ENCODE measurements around the gene SKI.

SKI gene

DNA sequence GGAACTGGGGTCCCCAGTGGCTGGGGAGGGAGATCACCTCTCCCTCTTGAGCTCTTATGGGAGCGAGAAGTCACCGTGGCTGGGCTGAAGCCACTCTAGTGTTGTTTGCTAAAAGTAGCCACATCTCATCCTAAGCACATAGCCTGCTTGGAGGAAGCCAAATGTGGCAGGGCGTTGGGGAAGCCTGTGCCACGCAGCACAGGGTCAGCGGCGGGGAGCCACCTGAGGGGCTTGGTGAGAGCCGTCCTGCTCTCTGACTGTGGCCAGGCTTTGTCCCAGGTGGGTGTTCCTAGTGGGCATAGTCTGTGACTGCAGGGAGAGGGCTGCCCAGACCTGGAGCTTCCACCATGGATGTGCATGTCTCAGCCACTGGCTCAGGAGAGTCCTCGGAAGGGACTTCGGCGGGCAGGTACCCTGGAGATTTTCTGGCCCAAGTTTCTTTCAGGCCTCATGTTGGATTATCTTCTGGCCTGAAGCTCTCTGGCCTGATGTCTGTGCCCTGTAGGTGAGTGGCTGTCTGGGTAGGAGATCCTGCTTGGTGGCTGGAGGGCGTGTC is 124.3 kb downstream of the SKI start:
- no peak for DNase-seq (ENCODE audit: low read depth in 2 of 2)

- no peak for DNase-seq (ENCODE audit: low read depth in 2 of 2)
These were observed 124.9 kb downstream of the SKI start for GRCh38 chr1:2352897-2353550.

DNA sequence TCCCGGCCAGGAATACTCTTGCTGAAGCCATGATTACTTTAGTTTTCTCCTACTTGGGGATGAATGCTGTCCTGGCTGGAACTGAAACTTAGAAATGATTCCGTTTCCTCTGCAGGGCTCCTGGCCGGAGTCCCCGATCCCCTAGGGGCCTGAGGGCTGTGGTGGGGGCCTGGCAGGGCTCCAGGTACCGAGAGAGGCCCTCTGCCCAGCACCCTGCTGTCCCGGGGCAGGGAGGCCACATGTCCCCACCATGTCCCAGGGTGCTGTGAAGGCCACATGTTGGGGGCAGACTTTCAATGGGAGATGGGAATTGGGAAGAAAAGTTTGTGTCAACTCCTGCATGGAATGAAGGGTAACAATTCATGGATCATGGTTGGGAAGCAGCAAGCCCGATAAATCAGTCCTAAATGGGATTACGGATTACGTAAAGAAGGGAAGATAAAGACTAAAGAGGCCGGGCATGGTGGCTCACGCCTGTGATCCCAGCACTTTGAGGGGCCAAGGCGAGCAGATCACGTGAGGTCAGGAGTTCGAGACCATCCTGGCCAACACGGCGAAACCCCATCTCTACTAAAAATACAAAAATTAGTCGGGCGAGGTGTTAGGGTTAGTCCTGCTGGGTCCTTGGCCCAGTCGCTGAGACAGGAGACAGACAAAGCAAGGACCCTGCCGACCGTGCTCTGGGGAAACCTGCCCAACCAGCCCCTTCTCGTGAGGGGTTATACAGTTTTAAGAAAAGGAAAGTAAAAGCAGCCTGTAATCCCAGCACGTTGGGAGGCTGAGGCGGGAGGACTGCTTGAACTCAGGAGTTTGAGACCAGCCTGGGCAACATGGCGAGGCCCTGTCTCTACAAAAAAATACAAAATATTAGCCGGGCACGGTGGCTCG is 125.7 kb downstream of the SKI start:
- DNase-seq (ENCODE audit: low read depth in 2 of 2): no peak

GRCh38 chr1:2354511-2355372 is 126.6 kb downstream of the SKI start:
- DNase-seq (ENCODE audit: low read depth in 2 of 2): no peak

GRCh38 chr1:2355373-2356261 is 127.5 kb downstream of the SKI start:
- no peak for DNase-seq (ENCODE audit: low read depth in 2 of 2)

- no peak for DNase-seq (ENCODE audit: low read depth in 2 of 2)
These were observed 128.3 kb downstream of the SKI start for GRCh38 chr1:2356401-2356800.

GRCh38 chr1:2356911-2357845 is 129.1 kb downstream of the SKI start:
- DNase-seq (ENCODE audit: low read depth in 2 of 2): no peak

DNA sequence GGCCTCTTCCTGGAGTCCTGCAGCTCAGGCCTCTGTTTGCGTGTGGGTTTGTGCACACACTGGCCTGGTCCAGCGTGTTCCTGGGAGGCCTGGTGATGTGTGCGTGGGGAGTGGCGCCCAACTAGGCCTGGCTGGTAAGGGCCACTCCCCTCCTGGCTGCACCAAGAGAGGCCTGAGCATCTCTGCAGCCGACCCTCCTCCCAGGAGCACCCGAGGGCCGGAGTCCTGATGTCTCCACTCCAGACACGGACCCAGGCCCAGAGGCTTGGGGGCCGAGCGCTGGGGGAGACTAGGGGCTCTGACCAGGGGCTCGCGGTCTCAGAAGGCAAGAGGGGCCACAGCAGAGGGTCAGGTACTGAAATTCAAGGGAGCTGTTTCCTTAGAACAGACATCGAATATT is 130.0 kb downstream of the SKI start:
- no peak for DNase-seq (ENCODE audit: low read depth in 2 of 2)

GRCh38 chr1:2358651-2359640 is 130.8 kb downstream of the SKI start:
- no peak for DNase-seq (ENCODE audit: low read depth in 2 of 2)
